Activated CD4-positive, alpha-beta T cell treated with anti-CD3 and anti-CD28 coated beads for 1 hour (primary cell): Measurements from ENCODE around the gene CARMIL1.
A peak's percentile ranks its signal among the peaks of the same experiment; 100 is the strongest.
"Not testable (repeated sequence)": the region's sequence is repeated elsewhere in the genome, so short reads cannot be mapped to it uniquely, and the experiment has no call there.

ENCODE experiments used
- DNase-seq: peaks from one replicate; pipeline ENCODE4 v3.0.0-alpha.2; 2020

Gene CARMIL1

DNA sequence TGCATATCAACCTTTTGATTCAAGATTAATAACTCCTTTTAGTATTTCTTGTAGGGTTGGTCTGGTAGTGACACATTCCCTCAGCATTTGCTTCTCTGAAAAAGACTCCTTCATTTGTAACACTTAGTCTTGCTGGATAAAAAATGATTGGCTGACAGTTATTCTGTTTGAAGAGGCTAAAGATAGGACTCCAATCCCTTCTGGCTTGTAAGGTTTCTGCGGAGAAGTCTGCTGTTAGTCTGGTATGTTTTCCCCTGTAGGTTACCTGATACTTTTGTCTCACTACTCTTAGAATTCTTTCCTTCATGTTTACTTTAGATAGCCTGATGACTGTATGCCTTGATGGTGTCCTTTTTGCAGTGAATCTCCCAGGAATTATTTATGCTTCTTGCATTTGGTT lies 96.0 kb downstream of the CARMIL1 start:
- DNase-seq: no peak

- DNase-seq: no peak
Measured at GRCh38 chr6:25377664-25378063, 98.5 kb downstream of the CARMIL1 start.

DNA sequence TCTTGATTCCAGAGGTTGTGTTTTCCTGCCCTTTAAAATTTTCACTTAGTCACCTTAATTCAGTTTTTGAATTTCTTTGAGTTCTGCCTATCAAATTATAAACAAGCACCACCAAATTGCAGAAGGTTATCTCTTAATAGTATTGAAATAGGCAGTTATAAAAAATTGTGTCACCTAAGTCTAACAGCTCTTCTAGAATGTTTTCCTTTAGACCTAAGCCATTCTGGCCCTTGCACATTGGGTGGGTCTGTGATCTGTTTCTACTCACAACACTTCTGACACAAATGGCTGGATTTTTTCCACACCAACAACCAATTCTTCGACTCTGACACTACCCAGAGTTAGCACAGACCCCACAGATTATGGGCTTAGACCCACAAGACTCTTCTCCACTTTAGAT lies 101.9 kb downstream of the CARMIL1 start:
- DNase-seq: no peak

DNA sequence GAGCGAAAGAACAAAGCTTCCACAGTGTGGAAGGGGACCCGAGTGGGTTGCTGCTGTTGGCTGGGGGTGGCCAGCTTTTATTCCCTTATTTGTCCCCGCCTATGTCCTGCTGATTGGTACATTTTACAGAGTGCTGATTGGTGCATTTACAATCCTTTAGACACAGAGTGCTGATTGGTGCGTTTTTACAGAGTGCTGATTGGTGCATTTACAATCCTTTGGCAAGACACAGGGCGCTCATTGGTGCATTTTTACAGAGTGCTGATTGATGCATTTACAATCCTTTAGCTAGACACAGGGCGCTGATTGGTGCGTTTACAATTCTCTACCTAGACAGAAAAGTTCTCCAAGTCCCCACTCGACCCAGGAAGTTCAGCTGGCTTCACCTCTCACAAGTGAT lies 103.3 kb downstream of the CARMIL1 start:
- DNase-seq: not testable (repeated sequence)

DNA sequence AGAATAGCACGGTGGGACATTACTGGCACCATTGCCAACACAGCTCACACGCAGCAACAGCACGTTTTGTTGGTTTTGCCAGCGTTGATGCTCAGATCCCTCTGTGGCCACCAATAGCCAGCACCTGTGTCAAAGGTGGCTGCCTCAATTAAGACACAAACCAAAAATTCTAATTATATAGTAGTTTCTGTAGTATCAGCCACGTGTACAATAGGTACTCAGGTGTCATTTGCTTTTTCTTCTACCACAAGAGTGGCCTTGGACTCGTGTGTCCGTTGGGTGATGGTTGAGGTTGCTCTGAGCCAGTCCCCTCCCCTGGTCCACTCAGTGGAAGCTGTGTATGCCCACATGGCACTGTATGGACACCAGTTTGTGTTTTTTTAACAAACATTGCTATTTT lies 105.1 kb downstream of the CARMIL1 start:
- DNase-seq: no peak

DNA sequence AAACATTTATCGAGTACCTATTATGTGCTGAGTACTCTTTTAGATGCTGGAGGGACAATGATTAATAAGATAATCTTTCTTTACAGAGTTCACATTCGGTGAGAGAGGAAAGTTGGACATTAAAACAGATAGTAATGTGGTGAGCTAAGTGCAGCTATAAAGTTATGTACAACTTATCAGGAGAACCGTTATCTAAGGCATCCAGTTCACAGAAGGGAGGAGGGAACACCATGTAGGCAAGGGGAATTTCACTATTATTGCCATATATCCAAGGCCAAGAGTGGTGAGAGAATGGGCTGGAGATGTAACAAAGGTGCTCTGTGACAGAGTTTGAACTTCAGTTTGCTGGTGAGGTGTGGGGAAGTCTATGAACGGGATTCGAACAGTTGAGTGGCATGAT lies 105.8 kb downstream of the CARMIL1 start:
- DNase-seq: no peak

GRCh38 chr6:25387483-25387882 lies 108.3 kb downstream of the CARMIL1 start:
- DNase-seq: no peak

DNA sequence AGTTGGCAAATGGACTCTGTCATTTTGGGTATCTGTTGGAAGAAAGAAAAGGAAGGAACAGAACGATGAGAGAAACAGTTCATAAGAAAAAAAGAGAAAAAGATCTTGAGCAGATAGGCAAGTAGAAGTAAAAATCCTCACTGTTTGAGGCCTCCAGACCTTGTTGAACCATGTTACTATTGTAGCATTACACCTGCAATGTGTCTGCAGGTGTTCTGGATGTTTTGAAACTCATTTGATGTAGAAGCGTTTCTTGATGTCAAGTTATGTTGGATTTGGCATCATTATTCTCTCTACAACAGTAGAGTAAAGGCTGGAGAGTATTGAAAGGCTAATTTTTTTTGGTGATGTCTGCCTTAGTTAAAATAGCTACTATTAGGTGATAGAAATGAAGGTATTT lies 108.7 kb downstream of the CARMIL1 start:
- DNase-seq: no peak

DNA sequence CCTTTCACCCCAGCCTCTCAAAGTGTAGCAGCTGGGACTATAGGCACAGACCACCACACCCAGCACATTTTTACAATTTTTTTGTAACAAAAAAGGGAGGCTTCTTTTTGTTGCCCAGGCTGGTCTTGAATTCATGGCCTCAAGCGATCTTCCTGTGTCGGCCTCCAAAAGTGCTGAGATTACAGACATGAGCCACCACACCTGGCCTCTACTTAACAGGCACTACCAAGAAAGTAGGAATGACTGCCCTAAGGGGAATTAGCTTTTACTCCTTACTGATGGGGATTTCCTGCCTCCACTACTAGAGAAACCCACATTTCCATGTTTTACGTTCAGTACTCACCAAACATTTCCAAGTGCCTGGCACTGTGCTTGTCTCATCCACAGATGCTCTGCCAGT lies 109.6 kb downstream of the CARMIL1 start:
- no peak for DNase-seq

- DNase-seq: no peak
Measured at GRCh38 chr6:25389471-25389870, 110.3 kb downstream of the CARMIL1 start.

DNA sequence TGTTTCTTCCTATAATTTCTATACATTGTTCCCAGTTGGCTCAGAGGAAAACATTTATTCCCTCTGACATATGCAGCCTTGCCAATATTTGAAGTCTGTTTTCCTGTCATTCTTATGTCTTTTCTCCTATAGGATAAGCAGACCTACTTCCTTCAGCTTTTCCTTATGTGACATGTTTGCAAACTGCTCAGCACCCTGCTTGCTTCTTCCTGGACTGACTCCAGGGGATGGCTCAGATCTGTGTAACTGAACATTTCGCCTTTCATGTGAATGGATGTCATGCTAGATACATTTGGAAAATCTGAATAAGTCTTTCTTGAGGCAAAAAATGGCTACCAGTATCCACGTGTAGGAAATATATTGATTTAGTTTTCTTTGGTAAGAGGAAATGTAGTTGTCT lies 113.2 kb downstream of the CARMIL1 start:
- DNase-seq: no peak

- no peak for DNase-seq
Measured at GRCh38 chr6:25395731-25396130, 116.6 kb downstream of the CARMIL1 start.

DNA sequence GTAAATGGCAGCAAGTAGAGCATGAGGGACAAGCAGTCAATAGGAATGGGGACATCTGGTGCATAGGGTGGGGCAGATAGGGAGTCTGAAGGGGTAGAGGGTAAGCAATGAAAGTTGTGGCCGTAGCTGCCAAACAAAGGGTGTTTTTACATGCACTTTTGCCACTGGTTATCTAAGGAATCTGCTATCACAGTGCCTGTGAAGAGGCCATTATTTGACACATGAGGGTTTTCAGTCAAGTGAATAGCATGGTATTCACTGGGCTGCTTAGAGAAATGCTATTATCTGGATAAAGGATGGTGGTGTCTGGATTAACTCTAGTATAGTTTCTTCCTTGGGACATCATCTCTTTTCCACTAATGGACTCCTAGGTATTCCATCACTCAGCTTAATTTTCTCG lies 118.2 kb downstream of the CARMIL1 start:
- DNase-seq: no peak

GRCh38 chr6:25399885-25400284 lies 120.7 kb downstream of the CARMIL1 start:
- DNase-seq: no peak

- DNase-seq: no peak
Measured at GRCh38 chr6:25401711-25402110, 122.5 kb downstream of the CARMIL1 start.

DNA sequence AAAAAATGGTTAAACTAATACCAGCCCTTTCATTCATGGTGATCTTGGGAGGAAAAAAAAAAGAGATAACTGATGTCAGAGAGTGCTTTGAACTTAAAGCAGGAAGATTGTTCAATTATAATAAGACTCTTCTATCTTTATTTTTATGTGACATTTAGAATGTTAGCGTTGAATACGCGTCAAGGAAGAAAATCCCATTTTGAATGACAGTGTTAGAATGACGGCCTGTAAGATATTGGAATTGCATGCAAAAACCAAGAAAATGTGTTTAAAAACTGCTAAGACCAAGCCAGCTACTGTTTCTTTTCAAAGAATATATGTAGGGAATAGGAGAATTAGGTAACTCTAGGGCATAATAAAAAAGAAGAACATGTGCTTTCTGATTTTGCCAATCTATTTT lies 123.0 kb downstream of the CARMIL1 start:
- DNase-seq: no peak

DNA sequence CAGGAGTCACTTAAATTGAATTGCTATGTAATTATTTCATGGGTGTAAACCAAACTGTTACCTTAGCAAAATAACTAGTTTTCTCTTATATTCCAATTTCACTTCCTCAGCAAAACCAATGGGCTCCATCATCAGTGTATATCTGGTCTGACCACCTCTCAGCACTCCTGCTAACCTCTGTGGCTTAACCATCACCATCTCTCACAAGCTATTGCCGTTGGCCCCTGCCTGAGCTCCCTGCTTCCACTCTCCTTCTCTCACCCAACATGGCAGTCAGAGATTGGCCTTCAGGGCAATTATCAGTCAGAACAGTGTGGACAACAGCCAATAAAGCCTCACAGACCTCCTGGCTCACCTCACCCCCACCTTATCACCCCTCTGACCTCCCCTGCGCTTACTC lies 124.0 kb downstream of the CARMIL1 start:
- DNase-seq: no peak

DNA sequence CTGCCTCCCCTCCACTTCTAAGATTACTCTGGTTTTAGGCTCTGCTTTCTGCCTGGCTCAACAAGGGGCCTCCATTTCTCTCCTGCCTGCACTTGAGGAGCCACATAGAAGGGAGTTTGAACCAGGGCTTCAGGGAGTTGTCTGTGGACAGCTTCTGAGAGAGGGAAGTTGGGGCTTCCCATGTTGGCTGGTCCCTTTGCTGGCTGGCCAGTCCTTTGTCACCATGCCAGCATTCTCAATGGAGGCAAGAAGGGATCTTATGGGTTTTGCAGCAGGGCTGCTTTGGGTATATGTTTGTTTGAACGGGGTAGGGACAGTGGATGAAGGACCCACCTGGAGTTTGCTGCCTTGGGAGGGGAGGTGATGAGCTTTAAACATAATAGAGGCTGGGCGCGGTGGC lies 124.9 kb downstream of the CARMIL1 start:
- DNase-seq: no peak

DNA sequence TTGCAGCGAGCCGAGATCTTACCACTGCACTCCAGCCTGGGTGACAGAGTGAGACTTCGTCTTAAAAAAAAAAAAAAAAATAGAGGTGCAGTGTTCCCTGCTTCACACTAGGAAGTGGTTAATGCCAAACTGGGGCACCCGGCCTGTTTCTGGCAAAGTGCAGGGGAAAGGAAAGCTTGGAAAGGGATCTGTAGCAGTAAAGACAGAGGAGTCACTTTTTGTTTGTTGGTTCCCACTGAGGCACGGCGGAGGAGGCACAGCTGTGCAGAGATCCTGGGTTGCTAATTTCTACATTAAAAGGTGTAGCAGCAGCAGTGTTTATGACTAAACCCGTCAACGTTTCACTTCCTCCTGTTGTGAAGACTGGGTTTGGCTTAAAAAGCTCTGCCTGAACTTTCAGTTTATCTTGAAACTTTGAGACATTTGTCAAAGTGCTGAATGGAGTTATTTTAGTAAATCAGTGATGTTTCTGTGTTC lies 125.6 kb downstream of the CARMIL1 start:
- peak; percentile 33 for DNase-seq

DNA sequence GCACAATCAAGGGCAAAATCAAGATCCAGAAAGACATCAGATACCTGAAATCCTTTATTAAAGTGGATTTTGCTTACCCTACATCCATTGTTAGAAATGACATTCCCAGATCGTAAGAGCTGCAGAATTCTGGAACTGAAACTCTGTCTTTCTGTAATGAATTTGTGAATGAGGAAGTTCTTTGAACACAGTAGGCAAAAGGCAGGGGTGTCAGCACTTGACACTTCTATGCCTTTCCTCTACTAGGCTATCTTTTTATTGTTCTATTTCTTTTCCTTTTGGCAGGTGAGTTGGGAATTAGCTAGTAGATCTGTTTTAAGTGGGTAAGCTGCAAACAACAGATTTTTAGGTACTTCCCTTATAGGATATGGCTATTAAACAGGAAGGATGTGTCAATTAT lies 126.3 kb downstream of the CARMIL1 start:
- no peak for DNase-seq

- no peak for DNase-seq
Measured at GRCh38 chr6:25407431-25407830, 128.3 kb downstream of the CARMIL1 start.

DNA sequence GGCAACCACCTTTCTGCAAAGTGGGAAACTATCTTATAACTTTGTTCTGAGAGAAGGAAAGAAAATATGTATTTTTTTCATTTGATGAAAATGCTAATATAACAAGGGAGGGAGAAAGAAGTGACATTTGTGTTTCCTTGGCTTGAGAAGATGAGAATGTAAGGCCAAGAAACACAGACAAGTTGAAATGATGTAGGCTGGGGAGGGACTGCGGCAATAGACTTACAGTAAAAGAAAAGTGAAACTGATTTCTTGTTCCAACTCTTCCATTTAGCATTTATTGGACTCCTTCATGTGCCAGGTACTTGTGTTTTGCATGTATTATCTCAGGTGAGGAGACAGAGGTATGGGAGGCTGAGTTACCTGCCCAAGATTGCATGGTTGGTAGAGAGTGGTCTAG lies 130.9 kb downstream of the CARMIL1 start:
- no peak for DNase-seq

- no peak for DNase-seq
Measured at GRCh38 chr6:25411316-25411950, 132.3 kb downstream of the CARMIL1 start.

DNA sequence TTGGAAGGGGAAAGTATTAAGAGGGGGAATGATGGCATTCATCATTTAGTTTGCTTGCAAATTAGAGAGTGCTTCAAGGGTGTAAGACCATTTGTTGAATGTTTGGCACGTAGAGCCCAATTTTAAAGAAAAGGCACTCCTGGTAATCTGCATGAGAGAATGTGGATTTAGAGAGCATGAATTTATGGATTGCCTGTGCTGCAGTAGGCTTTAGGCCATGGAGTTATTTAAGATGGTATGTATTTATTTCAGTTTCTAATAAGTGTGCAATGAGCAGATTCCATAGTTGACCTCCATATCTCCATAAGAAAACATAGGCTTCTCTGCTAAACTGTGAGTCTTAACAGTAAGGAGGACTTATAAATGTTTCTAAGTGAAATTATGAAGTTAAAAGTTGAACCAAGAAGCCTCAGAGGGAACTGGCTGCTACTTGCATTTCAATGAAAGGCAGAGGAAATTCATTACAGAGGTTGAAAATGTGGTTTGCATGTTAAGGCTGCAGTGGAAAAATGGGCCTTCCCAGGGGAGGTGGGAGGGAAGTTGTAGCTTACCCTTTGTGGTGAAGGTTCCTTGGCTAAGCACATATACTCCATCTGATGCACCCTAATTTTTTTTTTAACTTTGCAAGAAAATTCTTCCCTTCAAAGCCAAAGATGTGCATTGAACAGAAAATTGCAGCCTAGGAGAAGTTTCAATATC lies 134.2 kb downstream of the CARMIL1 start:
- DNase-seq: no peak

DNA sequence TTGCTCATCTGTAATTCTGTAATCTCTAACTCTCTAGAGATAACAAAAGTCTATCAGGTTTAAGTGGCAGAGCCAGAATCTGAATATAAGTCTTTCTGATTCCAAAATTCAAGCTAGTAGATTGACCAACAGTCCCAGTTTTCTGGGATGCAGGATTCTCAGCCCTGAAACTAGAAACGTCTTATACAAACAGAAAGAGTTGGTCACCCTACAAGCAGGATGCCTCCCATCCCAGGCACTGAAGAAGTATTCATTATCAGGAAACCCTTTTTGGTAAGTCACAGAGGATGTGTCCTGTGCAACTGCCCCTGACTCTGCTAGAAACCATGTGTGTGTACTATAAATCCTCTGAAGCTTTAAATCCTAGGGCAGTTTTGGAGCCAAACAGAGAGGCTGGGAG lies 135.0 kb downstream of the CARMIL1 start:
- no peak for DNase-seq
